NCI-H128 (cell line): ENCODE data around the gene WNT1.
A peak's percentile ranks its signal among the peaks of the same experiment; 100 is the strongest.

Source experiments
- DNase-seq: peaks from one replicate; lab custom pipeline; 2025; ENCODE audit not compliant: unreplicated experiment; lab: John Stamatoyannopoulos, UW

WNT1 gene

GRCh38 chr12:48980953-48981756 is 3.0 kb downstream of the WNT1 start:
- DNase-seq = no peak

DNA sequence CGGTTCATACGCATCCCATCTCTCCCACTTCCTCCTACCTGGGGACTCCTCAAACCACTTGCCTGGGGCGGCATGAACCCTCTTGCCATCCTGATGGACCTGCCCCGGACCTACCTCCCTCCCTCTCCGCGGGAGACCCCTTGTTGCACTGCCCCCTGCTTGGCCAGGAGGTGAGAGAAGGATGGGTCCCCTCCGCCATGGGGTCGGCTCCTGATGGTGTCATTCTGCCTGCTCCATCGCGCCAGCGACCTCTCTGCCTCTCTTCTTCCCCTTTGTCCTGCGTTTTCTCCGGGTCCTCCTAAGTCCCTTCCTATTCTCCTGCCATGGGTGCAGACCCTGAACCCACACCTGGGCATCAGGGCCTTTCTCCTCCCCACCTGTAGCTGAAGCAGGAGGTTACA is 3.6 kb downstream of the WNT1 start:
- no peak for DNase-seq

DNA sequence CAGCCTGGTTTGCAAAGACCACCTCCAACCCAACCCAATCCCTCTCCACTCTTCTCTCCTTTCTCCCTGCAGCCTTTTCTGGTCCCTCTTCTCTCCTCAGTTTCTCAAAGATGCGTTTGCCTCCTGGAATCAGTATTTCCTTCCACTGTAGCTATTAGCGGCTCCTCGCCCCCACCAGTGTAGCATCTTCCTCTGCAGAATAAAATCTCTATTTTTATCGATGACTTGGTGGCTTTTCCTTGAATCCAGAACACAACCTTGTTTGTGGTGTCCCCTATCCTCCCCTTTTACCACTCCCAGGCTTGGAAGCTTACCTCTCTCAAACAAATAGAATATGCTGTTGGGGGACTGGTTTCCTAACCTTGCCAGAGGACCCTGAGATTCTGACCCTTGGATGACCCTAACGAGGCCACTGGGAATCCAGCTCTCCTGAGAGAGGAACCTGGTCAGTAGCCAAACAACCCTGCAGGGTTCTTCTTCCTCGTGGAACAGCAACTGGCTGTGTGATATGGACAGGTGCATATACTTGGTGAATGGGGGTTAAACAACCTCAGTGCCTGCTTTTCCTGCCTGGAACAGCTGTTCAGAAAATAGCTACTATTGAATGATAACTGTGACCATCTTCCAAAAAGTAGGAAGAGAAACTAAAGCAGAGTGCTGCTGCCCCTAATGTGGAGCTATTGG is 4.4 kb downstream of the WNT1 start:
- no peak for DNase-seq

- no peak for DNase-seq
These were observed 7.4 kb downstream of the WNT1 start for GRCh38 chr12:48985475-48985897.

- no peak for DNase-seq
These were observed 7.8 kb downstream of the WNT1 start for GRCh38 chr12:48985901-48986300.

DNA sequence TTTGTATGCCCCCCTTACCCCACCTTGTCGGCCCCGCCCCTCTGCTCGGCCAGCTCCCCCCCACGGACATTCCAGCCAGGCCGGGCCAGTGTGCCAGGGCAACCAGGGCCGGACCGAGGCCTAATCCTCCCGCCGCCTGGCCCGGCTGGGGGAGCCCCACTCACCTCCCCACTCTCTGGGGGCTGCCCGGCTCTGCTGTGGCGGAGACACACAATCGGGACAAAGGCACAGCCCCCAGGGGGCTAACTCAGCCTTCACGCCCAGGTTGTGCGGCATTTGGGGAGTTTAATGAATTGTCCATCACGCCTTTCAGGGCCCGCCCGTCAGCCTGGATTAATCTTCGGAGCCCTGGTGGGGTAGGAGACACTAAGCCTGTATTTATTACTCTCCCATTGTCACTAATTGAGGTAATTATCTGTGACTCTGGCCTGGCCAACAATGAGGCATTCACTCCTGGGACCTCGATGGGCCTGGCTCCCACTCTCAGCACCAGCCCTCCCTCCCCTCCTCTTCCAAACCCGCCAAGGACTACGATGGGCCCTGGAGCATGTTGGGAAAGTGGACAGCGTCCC is 8.7 kb downstream of the WNT1 start:
- no peak for DNase-seq

GRCh38 chr12:48988030-48988649 is 10.0 kb downstream of the WNT1 start:
- peak; percentile 45 for DNase-seq

- DNase-seq = no peak
These were observed 12.4 kb downstream of the WNT1 start for GRCh38 chr12:48990552-48990951.

GRCh38 chr12:48991247-48992050 is 13.3 kb downstream of the WNT1 start:
- DNase-seq = no peak

- no peak for DNase-seq
These were observed 15.7 kb downstream of the WNT1 start for GRCh38 chr12:48993787-48994186.

- no peak for DNase-seq
These were observed 16.3 kb downstream of the WNT1 start for GRCh38 chr12:48994224-48995085.

DNA sequence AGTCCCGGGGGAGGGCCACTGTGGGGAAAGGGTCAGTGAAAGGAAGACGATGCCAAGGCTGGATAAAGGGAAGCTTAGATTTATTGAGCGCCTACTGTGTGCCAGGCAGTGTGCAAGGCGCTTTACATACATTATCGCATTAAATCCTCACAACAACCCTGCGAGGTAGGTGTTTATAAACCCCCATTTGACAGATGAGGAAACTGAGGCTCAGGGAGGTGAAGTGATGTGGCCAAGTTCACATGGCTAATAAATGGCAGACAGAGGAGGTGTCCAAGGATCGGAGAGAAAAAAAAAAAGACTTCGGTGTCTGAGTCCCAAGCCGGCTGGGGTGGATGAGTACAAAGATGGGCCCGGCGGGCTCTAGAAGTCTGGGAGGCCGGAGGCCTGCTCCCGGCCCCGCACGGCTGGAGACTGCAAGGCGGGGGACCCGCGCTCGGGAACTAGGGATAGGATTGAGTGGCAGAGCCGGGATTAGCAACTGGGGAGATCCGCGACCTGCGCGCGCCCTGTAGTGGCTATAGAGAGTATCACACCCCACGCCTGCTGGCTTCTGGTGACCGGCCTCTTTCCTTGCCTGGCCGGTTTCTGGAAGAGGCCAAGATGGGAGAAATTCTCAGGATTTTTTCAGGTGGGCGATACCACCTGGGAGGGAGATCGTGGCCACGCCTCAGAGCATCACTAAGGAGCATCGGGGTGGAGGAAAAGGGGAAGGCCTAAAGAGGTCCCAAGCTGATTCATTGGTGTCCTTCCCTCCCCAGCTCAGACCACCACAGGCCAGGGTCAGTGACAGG is 17.2 kb downstream of the WNT1 start:
- DNase-seq = peak; percentile 78

DNA sequence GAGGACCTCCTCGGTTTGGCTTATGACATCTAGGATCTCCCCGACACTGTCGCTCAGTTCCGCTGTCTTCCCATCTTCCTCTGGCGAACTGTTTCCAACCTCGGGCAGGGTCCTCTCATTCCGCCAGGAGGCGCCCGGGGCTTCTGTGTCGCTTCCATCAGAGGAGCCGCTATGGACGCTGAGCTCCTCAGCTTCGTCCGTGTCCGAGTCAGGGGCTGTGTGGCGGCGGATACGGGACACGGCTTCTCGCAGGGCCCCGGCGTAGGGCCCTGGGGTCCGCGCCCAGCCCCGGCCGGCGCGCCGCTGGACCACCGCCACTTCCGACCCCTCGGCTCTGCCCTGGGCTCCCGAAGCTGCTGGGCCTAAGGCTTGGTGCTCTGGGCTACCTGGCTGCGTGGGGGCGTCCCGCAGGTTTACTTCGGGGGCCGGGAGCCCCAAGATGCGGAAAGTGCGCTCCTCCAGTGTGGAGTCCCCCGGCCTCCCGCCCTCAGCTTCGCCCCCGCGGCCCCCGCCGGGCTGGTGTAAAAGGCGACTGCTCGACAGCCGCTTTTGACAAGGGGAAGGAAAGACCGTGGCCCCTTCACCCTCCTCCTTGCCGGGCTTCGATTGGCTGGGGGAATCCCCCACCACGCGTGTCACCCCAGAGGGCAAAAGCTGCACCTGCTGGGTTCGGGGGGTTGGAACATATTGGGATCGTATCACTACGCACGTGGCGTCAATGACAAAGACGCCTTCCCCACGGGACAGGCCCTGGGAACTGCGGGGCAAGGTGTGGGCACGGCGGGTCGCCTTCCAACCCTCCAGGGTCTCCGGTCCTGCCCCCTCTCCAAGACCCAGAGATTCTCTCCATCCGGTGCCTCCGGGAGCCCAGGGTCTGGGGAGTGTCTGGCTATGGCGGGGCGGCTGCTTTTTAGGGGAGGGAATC is 18.9 kb downstream of the WNT1 start:
- peak; percentile 70 for DNase-seq

GRCh38 chr12:48997719-48998496 is 19.8 kb downstream of the WNT1 start:
- DNase-seq = no peak

GRCh38 chr12:48998497-48999353 is 20.6 kb downstream of the WNT1 start:
- DNase-seq = no peak

- DNase-seq = no peak
These were observed 21.4 kb downstream of the WNT1 start, which contains the start of gene DDN for GRCh38 chr12:48999371-49000131. Gene DDN, minus strand, starts transcription at chr12:48999375. Its CDS starts 88 bp downstream, at chr12:48999287.
